Activated CD8-positive, alpha-beta T cell treated with anti-CD3 and anti-CD28 coated beads for 36 hours (primary cell): ENCODE data around the gene CENPP. TPM values are rescaled to one million over a fixed set of nuclear protein-coding genes. Genes with fewer than 3 reads are reported as not detected.

Source experiments
- ATAC-seq: fragments of 200-7000 bp; cut with Tn5 transposase; one replicate; pipeline ENCODE4 v1.10.0; 2021; ENCODE audit warnings: mild to moderate bottlenecking, moderate library complexity
- CTCF ChIA-PET: fragments of 350-600 bp; sonication (Branson Sonifier 250); formaldehyde crosslinking; loops from one replicate; lab custom pipeline; 2021; ENCODE audit warnings: antibody characterized with exemption; lab: Charles Lee
- POLR2A ChIA-PET: fragments of 350-600 bp; sonication (Branson Sonifier 250); formaldehyde crosslinking; loops from one replicate; lab custom pipeline; 2021; ENCODE audit warnings: antibody characterized with exemption; lab: Charles Lee
- DNase-seq: peaks from one replicate; pipeline ENCODE4 v3.0.0-alpha.2; 2020
- H3K27ac Mint-ChIP-seq: one replicate; pipeline ENCODE4 v1.8.0; 2021; ENCODE audit warnings: mild to moderate bottlenecking, mixed read lengths
- H3K27me3 Mint-ChIP-seq: one replicate; pipeline ENCODE4 v1.8.0; 2021; ENCODE audit warnings: mixed read lengths
- H3K36me3 Mint-ChIP-seq: one replicate; pipeline ENCODE4 v1.8.0; 2021; ENCODE audit warnings: low read depth, mixed read lengths
- H3K4me1 Mint-ChIP-seq: one replicate; pipeline ENCODE4 v1.8.0; 2021; ENCODE audit warnings: low read depth, mixed read lengths
- H3K4me3 Mint-ChIP-seq: one replicate; pipeline ENCODE4 v1.8.0; 2021; ENCODE audit warnings: mild to moderate bottlenecking, moderate library complexity, mixed read lengths
- H3K9me3 Mint-ChIP-seq: one replicate; pipeline ENCODE4 v1.8.0; 2021; ENCODE audit warnings: mixed read lengths
- CTCF ChIP-seq: fragments of 200-600 bp; IDR thresholded peaks from one replicate; pipeline ENCODE4 v1.8.0; 2022; ENCODE audit warnings: antibody characterized with exemption, mild to moderate bottlenecking
- intact Hi-C: fragments of 100-400 bp; cut with micrococcal nuclease; formaldehyde crosslinking; loops from one replicate; pipeline ENCODE4 v1.10.0; 2022
- total RNA-seq, 2 experiments: library from RNA; stranded (reverse); gene quantifications; one replicate each; pipeline ENCODE4 v1.2.3, GENCODE V29; 2021

The CENPP gene
- total RNA-seq, 2 experiments from 2014 or later, result 22.5 to 28.7 TPM

GRCh38 chr9:92649007-92649406, 323.3 kb downstream of the CENPP start:
- no peak overlapping the region for H3K27ac Mint-ChIP-seq
- H3K4me1 Mint-ChIP-seq, result peaks cover 3% of the 10 kb centered on the region
- intact Hi-C loops, result no loop called here
- CTCF ChIA-PET, result interaction anchor here (1.3 kb wide), 1 partner anchor 142 kb away, joined by 3 read pairs; no protein-coding TSS in a partner anchor
- H3K4me3 Mint-ChIP-seq, result no peak overlapping the region
- TF ChIP-seq CTCF, result no peak
- peaks cover 57% of the 10 kb centered on the region for H3K36me3 Mint-ChIP-seq
- POLR2A ChIA-PET, result no interaction called here
- DNase-seq (no peak), ATAC-seq (no peak)
- H3K27me3 Mint-ChIP-seq, result no peaks in the 10 kb centered on the region
- H3K9me3 Mint-ChIP-seq, result no peaks in the 10 kb centered on the region

GRCh38 chr9:92650296-92650695, 324.5 kb downstream of the CENPP start:
- intact Hi-C loops, result no loop called here
- H3K36me3 Mint-ChIP-seq, result peaks cover 49% of the 10 kb centered on the region

GRCh38 chr9:92650839-92651621, 325.3 kb downstream of the CENPP start:
- H3K27ac Mint-ChIP-seq, result no peak overlapping the region
- no peaks in the 10 kb centered on the region for H3K9me3 Mint-ChIP-seq
- no peak for ATAC-seq
- DNase-seq, result no peak
- H3K4me1 Mint-ChIP-seq, result peaks cover 3% of the 10 kb centered on the region
- no peaks in the 10 kb centered on the region for H3K27me3 Mint-ChIP-seq
- no peak overlapping the region for H3K4me3 Mint-ChIP-seq
- ChIA-PET POLR2A (no interaction called here), CTCF (no interaction called here)
- no peak for TF ChIP-seq CTCF
- intact Hi-C loops, result no loop called here
- H3K36me3 Mint-ChIP-seq, result peaks cover 43% of the 10 kb centered on the region

More at GRCh38 chr9:92650296-92650695, 324.5 kb downstream of the CENPP start:
- DNase-seq (no peak), ATAC-seq (no peak)
- H3K27me3 Mint-ChIP-seq, result no peaks in the 10 kb centered on the region
- H3K9me3 Mint-ChIP-seq, result no peaks in the 10 kb centered on the region
- TF ChIP-seq CTCF, result no peak
- ChIA-PET POLR2A (no interaction called here), CTCF (no interaction called here)
- no peak overlapping the region for H3K4me3 Mint-ChIP-seq
- no peak overlapping the region for H3K27ac Mint-ChIP-seq
- H3K4me1 Mint-ChIP-seq, result peaks cover 3% of the 10 kb centered on the region

DNA sequence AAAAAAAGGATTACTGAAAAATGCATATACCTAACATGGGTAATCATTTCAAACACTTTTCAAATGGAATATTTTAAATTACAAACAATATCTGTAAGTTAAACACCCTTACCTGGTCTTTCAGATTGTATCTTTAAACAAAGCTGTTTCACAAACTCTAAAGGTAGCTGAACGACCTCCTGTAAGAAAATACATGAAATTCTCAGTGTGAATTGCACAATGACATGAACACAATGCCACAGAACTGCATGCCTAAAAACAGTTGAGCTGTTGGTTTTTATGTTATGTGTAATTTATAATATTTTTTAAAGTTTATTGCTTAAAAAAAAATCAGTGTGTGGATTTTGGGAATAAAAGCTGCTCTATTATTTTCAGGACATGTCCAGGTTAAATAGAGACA, 326.7 kb downstream of the CENPP start:
- no peak for ATAC-seq

More for the DNA sequence above, 326.7 kb downstream of the CENPP start:
- DNase-seq, result no peak
- intact Hi-C loops, result no loop called here
- no peak overlapping the region for H3K4me3 Mint-ChIP-seq
- ChIA-PET CTCF (interaction anchor here (1.0 to 1.4 kb wide), 2 partner anchors 12 to 513 kb away, joined by 3 read pairs; no protein-coding TSS in a partner anchor), POLR2A (no interaction called here)
- no peaks in the 10 kb centered on the region for H3K27me3 Mint-ChIP-seq
- H3K27ac Mint-ChIP-seq, result no peak overlapping the region
- no peak for TF ChIP-seq CTCF
- peaks cover 31% of the 10 kb centered on the region for H3K36me3 Mint-ChIP-seq
- H3K4me1 Mint-ChIP-seq, result no peaks in the 10 kb centered on the region
- no peaks in the 10 kb centered on the region for H3K9me3 Mint-ChIP-seq
